Lower lobe of right lung (tissue), 2 donors: Measurements from ENCODE around the gene PLEKHA5. TPM values are rescaled to one million over a fixed set of nuclear protein-coding genes. Genes with fewer than 3 reads are reported as not detected.

Source experiments
- ATAC-seq, 2 donors: fragments of 200-7000 bp; cut with Tn5 transposase; one replicate each; pipeline ENCODE4 v1.9.1; 2020 to 2022; ENCODE audit warnings: mild to moderate bottlenecking in 2 of 2, moderate library complexity in 2 of 2
- DNase-seq: peaks from one replicate; pipeline ENCODE4 v3.0.0-alpha.2; 2020
- H3K27ac ChIP-seq: fragments of 200-600 bp; one replicate; pipeline ENCODE4 v1.8.0; 2022
- H3K27me3 ChIP-seq: fragments of 200-600 bp; one replicate; pipeline ENCODE4 v1.8.0; 2022; ENCODE audit warnings: low read depth
- H3K36me3 ChIP-seq: fragments of 200-600 bp; one replicate; pipeline ENCODE4 v1.8.0; 2022; ENCODE audit warnings: mild to moderate bottlenecking
- H3K4me1 ChIP-seq: fragments of 200-600 bp; one replicate; pipeline ENCODE4 v1.8.0; 2022
- H3K4me3 ChIP-seq: fragments of 200-600 bp; one replicate; pipeline ENCODE4 v1.8.0; 2022; ENCODE audit warnings: mild to moderate bottlenecking
- H3K9me3 ChIP-seq: fragments of 200-600 bp; one replicate; pipeline ENCODE4 v1.8.0; 2022
- intact Hi-C: fragments of 100-400 bp; cut with DNase I; formaldehyde crosslinking; loops from one replicate; pipeline ENCODE4 v1.11.0; 2022
- total RNA-seq: library from RNA; stranded (reverse); fragmentation: NEBNext Ultra II Directional; extraction: Animal tissue kit (Norgen Biotek cat#: 25700); gene quantifications from one replicate; pipeline ENCODE4 v1.2.1, GENCODE V29; 2021
- TF ChIP-seq, protein P1 (sequence below): fragments of 200-600 bp; IDR thresholded peaks from one replicate; pipeline ENCODE4 v1.8.0; 2022; ENCODE audit warnings: antibody characterized with exemption, mild to moderate bottlenecking
- donor health status: DM: no; HTN: yes; CAD: no; lungs with severe emphysema.

Gene PLEKHA5
- total RNA-seq, 1 donor from 2014 or later = 29.2 TPM

DNA sequence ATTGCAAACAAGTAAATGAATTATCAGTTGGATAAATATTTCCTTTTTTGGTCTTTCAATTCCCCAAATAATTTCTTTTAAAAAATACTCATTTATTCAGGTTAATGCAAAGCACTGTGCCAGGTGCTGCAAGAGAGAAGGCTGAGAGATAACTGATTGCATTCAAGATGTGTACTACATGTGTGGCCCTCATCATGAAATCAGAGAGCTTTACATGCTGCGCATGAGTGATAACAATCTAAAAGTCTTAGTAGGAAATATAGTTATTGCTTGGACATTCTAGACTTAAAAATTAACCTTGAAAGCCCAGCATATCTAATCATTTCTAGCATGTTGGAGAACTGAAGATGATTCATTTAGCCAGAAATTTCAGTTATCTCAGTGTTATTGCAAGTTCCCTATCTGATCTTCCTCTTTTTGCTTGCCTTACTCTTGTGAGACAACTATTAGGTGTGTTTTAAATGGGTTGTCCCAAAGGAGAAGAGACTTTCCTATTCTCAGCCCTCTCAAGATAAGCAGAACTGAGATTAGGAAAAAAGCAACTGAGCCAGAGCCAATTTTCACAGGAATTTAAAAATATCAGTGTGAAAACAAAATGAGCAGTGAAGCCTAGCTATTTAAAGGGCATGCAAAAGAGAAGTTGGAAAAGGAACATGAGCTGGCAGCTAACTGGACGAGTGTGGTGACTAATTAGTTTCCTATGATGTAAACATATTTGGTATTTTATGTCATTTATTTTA, 60.9 kb downstream of the PLEKHA5 start:
- ATAC-seq = no peak
- no peak for DNase-seq
- TF ChIP-seq, protein P1, sequence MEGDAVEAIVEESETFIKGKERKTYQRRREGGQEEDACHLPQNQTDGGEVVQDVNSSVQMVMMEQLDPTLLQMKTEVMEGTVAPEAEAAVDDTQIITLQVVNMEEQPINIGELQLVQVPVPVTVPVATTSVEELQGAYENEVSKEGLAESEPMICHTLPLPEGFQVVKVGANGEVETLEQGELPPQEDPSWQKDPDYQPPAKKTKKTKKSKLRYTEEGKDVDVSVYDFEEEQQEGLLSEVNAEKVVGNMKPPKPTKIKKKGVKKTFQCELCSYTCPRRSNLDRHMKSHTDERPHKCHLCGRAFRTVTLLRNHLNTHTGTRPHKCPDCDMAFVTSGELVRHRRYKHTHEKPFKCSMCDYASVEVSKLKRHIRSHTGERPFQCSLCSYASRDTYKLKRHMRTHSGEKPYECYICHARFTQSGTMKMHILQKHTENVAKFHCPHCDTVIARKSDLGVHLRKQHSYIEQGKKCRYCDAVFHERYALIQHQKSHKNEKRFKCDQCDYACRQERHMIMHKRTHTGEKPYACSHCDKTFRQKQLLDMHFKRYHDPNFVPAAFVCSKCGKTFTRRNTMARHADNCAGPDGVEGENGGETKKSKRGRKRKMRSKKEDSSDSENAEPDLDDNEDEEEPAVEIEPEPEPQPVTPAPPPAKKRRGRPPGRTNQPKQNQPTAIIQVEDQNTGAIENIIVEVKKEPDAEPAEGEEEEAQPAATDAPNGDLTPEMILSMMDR = no peak
- peaks cover 43% of the 10 kb centered on the region for H3K4me1 ChIP-seq
- H3K27me3 ChIP-seq = no peaks in the 10 kb centered on the region
- no peak overlapping the region for H3K4me3 ChIP-seq
- H3K36me3 ChIP-seq = no peaks in the 10 kb centered on the region
- intact Hi-C loops = no loop called here
- no peaks in the 10 kb centered on the region for H3K9me3 ChIP-seq
- H3K27ac ChIP-seq = no peak overlapping the region

DNA sequence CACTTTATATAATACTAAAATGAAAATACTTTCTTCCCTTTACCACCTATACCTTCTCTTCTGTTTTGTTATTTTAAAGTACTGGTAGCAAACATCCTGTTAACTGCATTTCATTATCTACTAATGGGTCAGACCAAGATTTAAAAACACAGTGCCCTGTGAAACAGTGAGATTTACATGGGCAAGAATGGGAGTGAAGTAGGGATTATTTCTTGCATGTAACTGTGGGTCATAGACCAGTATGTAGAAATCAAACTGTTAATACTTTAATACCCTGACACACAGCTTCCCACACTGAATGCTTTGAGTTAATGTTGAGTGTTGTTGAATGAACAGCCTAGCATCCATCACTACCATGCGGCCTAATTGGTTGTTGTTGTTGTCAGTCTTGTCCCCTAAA, 61.6 kb downstream of the PLEKHA5 start:
- intact Hi-C loops = no loop called here
- TF ChIP-seq, protein P1 = no peak
- DNase-seq = no peak
- Histone ChIP-seq H3K4me1 (peaks cover 41% of the 10 kb centered on the region), H3K27ac (no peak overlapping the region), H3K36me3 (no peaks in the 10 kb centered on the region), H3K27me3 (no peaks in the 10 kb centered on the region), H3K4me3 (no peak overlapping the region), H3K9me3 (no peaks in the 10 kb centered on the region)
- ATAC-seq = no peak

DNA sequence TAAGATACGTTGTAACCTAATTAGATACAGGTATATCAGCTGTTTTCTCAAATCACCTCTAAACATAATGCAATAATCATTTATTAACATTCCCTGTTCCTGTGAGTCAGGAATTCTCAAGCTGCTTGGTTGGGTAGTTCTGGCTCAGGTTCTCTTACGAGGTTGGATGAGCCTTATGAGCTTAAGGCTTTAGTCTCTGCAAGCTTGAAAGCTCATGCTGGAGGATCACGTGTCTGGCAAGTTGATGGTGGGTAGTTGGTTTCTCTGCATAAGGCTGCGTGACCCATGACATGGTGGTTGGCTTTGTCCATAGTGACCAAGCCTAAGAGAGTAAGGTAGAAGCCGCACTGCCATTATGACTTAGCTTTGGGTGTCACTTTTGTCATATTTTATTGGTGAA, 62.0 kb downstream of the PLEKHA5 start:
- DNase-seq (no peak), ATAC-seq (no peak)
- Histone ChIP-seq H3K4me3 (no peak overlapping the region), H3K36me3 (no peaks in the 10 kb centered on the region), H3K4me1 (peaks cover 36% of the 10 kb centered on the region), H3K27me3 (no peaks in the 10 kb centered on the region), H3K9me3 (no peaks in the 10 kb centered on the region), H3K27ac (no peak overlapping the region)
- intact Hi-C loops = no loop called here
- TF ChIP-seq, protein P1 = no peak

DNA sequence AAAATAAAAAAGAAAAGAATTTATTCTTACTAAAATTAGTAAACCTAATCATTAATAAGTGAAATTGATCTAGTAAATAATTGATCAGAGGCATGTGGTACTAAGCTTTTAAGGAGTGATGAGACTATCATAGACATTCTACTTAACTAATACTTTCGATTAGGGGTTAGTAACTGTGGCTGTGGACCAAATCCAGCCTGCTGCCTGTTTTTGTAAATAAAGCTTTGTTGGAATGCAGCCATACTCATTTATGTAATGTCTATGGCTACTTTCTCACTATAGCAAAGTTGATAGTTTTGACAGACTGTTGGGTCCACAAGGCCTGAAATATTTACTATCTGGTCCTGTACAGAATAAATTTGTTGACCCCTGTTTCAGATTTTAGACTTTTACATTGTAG, 63.2 kb downstream of the PLEKHA5 start:
- ATAC-seq (no peak), DNase-seq (no peak)
- Histone ChIP-seq H3K36me3 (no peaks in the 10 kb centered on the region), H3K27me3 (no peaks in the 10 kb centered on the region), H3K27ac (no peak overlapping the region), H3K4me3 (no peak overlapping the region), H3K4me1 (peaks cover 26% of the 10 kb centered on the region), H3K9me3 (no peaks in the 10 kb centered on the region)
- intact Hi-C loops = no loop called here
- TF ChIP-seq, protein P1 = no peak

DNA sequence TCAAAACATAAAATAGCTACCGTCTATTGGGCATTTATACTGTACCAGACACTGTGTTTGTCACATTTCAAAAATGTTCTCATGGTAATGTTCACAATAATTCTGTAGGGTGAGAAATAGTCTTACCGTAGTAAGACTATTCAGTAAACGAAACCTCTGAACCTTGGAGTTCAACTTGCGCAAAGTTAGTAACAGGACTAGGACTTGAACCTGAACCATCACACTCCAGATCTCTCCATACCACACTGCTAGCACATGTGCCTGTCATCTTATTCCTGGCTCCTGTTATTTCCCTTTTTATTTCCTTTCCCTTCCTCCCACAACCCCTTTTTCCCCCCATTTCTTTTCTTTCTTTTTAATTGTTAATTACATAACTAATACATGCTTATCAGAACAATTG, 65.4 kb downstream of the PLEKHA5 start:
- ATAC-seq (no peak), DNase-seq (no peak)
- Histone ChIP-seq H3K4me3 (no peak overlapping the region), H3K9me3 (no peaks in the 10 kb centered on the region), H3K27ac (no peak overlapping the region), H3K4me1 (peaks cover 16% of the 10 kb centered on the region), H3K27me3 (no peaks in the 10 kb centered on the region), H3K36me3 (no peaks in the 10 kb centered on the region)
- TF ChIP-seq, protein P1 = no peak
- intact Hi-C loops = no loop called here
